OCI-LY7 (cell line): Measurements from ENCODE around the gene SOX8. TPM values are rescaled to one million over a fixed set of nuclear protein-coding genes. Genes with fewer than 3 reads are reported as not detected.

Source experiments
- BruUV-seq: library from RNA; stranded (reverse); fragments of 400-500 nt; replicated peaks from 2 replicates; lab custom pipeline; 2021; lab: Mats Ljungman, UMichigan
- CTCF ChIA-PET: fragments of 300-600 bp; sonication (Branson Sonifier 250); formaldehyde crosslinking; loops from one replicate; lab custom pipeline; 2022; ENCODE audit warnings: antibody characterized with exemption; ENCODE audit not compliant: unreplicated experiment; lab: Charles Lee
- POLR2A ChIA-PET: fragments of 300-600 bp; sonication (Branson Sonifier 250); formaldehyde crosslinking; loops from one replicate; lab custom pipeline; 2022; ENCODE audit warnings: antibody characterized with exemption; lab: Charles Lee
- DNase-seq: peaks from one replicate; pipeline ENCODE4 v3.0.0-alpha.2; 2015; ENCODE audit warnings: low spot score
- H2AFZ ChIP-seq: fragments of 200-600 bp; sonication (generic), shearing (Covaris generic); 2 replicates; pipeline ENCODE4 v1.6.1; 2014; ENCODE audit warnings: mild to moderate bottlenecking, antibody characterized with exemption, low read length, moderate library complexity
- H3K27ac ChIP-seq: fragments of 200-600 bp; sonication (generic); 2 replicates; pipeline ENCODE4 v1.5.1; 2014; ENCODE audit warnings: mixed run types, low read depth, mild to moderate bottlenecking, moderate library complexity, low read length, inconsistent platforms; ENCODE audit not compliant: poor library complexity, severe bottlenecking
- H3K36me3 ChIP-seq: fragments of 200-600 bp; sonication (generic); 2 replicates; pipeline ENCODE4 v1.6.1; 2014; ENCODE audit warnings: mild to moderate bottlenecking, antibody characterized with exemption, low read length, moderate library complexity, mixed read lengths; ENCODE audit not compliant: insufficient read depth
- H3K4me1 ChIP-seq: fragments of 200-600 bp; sonication (generic); 2 replicates; pipeline ENCODE4 v1.5.1; 2014; ENCODE audit warnings: mild to moderate bottlenecking, low read length; ENCODE audit not compliant: insufficient read depth, poor library complexity, severe bottlenecking
- H3K4me2 ChIP-seq: fragments of 200-600 bp; sonication (generic); 2 replicates; pipeline ENCODE4 v1.6.1; 2014; ENCODE audit warnings: mild to moderate bottlenecking, low read length
- H3K4me3 ChIP-seq: fragments of 200-600 bp; sonication (generic); 2 replicates; pipeline ENCODE4 v1.5.1; 2014; ENCODE audit warnings: mild to moderate bottlenecking, low read depth, low read length; ENCODE audit not compliant: poor library complexity, severe bottlenecking
- H3K79me2 ChIP-seq: fragments of 200-600 bp; sonication (generic); 2 replicates; pipeline ENCODE4 v1.6.1; 2016; ENCODE audit warnings: low read depth, mild to moderate bottlenecking, low read length, moderate library complexity, mixed read lengths; ENCODE audit not compliant: insufficient read depth
- H3K9me2 ChIP-seq: fragments of 200-600 bp; sonication (generic); 2 replicates; pipeline ENCODE4 v1.6.1; 2016; ENCODE audit warnings: mild to moderate bottlenecking, low read length, mixed read lengths; ENCODE audit not compliant: insufficient read depth
- H3K9me3 ChIP-seq: fragments of 200-600 bp; sonication (generic); 2 replicates; pipeline ENCODE4 v1.6.1; 2014; ENCODE audit warnings: mild to moderate bottlenecking, mixed run types, low read length, mixed read lengths
- H4K20me1 ChIP-seq: fragments of 200-600 bp; sonication (generic); 2 replicates; pipeline ENCODE4 v1.6.1; 2014; ENCODE audit warnings: mild to moderate bottlenecking, antibody characterized with exemption, low read length, moderate library complexity, mixed read lengths; ENCODE audit not compliant: insufficient read depth
- CTCF ChIP-seq: fragments of 200-600 bp; sonication (generic); conservative IDR thresholded peaks from 2 replicates; pipeline ENCODE4 v1.5.1; 2014; ENCODE audit warnings: mild to moderate bottlenecking, antibody characterized with exemption, low read length, moderate library complexity, mixed read lengths
- EZH2phosphoT487 ChIP-seq: fragments of 200-600 bp; sonication (generic); IDR thresholded peaks from 2 replicates; pipeline ENCODE4 v1.6.1; 2018; ENCODE audit warnings: low read depth, borderline replicate concordance, mild to moderate bottlenecking, mixed run types, antibody characterized with exemption, low read length, moderate library complexity, mixed read lengths
- intact Hi-C: fragments of 100-400 bp; cut with micrococcal nuclease; formaldehyde crosslinking; loops from one replicate; pipeline ENCODE4 v1.10.0; 2022; ENCODE audit not compliant: unreplicated experiment
- total RNA-seq, 2 experiments: library from RNA; depleted of rRNA in 1 of 2; stranded (reverse); fragments of >200 nt in 1 of 2; shearing (Covaris generic) in 1 of 2; gene quantifications; 2 replicates each; pipeline ENCODE4 v1.2.3, GENCODE V29; 2014 to 2022

Gene SOX8
- total RNA-seq, 2 experiments from 2014 or later = 0.85 to 2.4 TPM

- Histone ChIP-seq H3K9me2 (no peaks in the 10 kb centered on the region), H3K4me1 (peaks cover 36% of the 10 kb centered on the region), H3K4me3 (peak overlapping the region; percentile 94), H3K79me2 (no peaks in the 10 kb centered on the region), H2AFZ (peak overlapping the region; percentile 90), H3K9me3 (no peaks in the 10 kb centered on the region), H4K20me1 (no peaks in the 10 kb centered on the region), H3K36me3 (0 out of 2 replicates have a peak, but pooled peaks cover 4% of the 10 kb centered on the region), H3K27ac (peak overlapping the region; percentile 44), H3K4me2 (peak overlapping the region; percentile 70)
- POLR2A ChIA-PET = no interaction called here
- BruUV-seq = no TSS peak
- intact Hi-C loops = loop anchor here (5.0 kb wide), 1 partner anchor 642 kb away; the partner anchor contains the start of genes CRAMP1 and IFT140
- no peak for DNase-seq
- TF ChIP-seq CTCF (no peak), EZH2phosphoT487 (no peak)
- CTCF ChIA-PET = no interaction called here
Measured at GRCh38 chr16:970386-970765, 11.2 kb upstream of the SOX8 start.

GRCh38 chr16:970766-971581 is 10.6 kb upstream of the SOX8 start, which contains the start of gene LMF1:
LMF1 (minus strand) TSS chr16:970984; CDS start chr16:970980, 4 bp downstream.
- peaks cover 39% of the 10 kb centered on the region for H3K4me1 ChIP-seq
- CTCF ChIA-PET = no interaction called here
- peak within 1 kb of the TSS; percentile 44 for H3K27ac ChIP-seq
- H4K20me1 ChIP-seq = no peaks in the 10 kb centered on the region
- peak within 1 kb of the TSS; percentile 94 for H3K4me3 ChIP-seq
- H3K9me3 ChIP-seq = no peaks in the 10 kb centered on the region
- H3K9me2 ChIP-seq = no peaks in the 10 kb centered on the region
- intact Hi-C loops = loop anchor here (5.0 kb wide), 1 partner anchor 641 kb away; the partner anchor contains the start of genes CRAMP1 and IFT140
- TF ChIP-seq EZH2phosphoT487 = no peak
- peak within 1 kb of the TSS; percentile 70 for H3K4me2 ChIP-seq
- peak; percentile 93 for DNase-seq
- 0 out of 2 replicates have a peak, but pooled peaks cover 4% of the 10 kb centered on the region for H3K36me3 ChIP-seq
- POLR2A ChIA-PET = no interaction called here
- no peaks in the 10 kb centered on the region for H3K79me2 ChIP-seq
- no TSS peak for BruUV-seq
- H2AFZ ChIP-seq = peak within 1 kb of the TSS; percentile 90

GRCh38 chr16:971582-971905 is 10.0 kb upstream of the SOX8 start:
- POLR2A ChIA-PET = no interaction called here
- Histone ChIP-seq H3K79me2 (no peaks in the 10 kb centered on the region), H3K27ac (no peak overlapping the region), H3K4me1 (peaks cover 39% of the 10 kb centered on the region), H4K20me1 (no peaks in the 10 kb centered on the region), H2AFZ (no peak overlapping the region), H3K4me3 (no peak overlapping the region), H3K36me3 (0 out of 2 replicates have a peak, but pooled peaks cover 4% of the 10 kb centered on the region), H3K4me2 (peak overlapping the region; percentile 61), H3K9me3 (no peaks in the 10 kb centered on the region), H3K9me2 (no peaks in the 10 kb centered on the region)
- no peak for DNase-seq
- intact Hi-C loops = loop anchor here (5.0 kb wide), 1 partner anchor 641 kb away; the partner anchor contains the start of genes CRAMP1 and IFT140
- no TSS peak for BruUV-seq
- TF ChIP-seq CTCF (no peak), EZH2phosphoT487 (no peak)
- CTCF ChIA-PET = no interaction called here
